HG03039 (cell line): ENCODE measurements around the gene PIP5KL1.

ENCODE experiments used
- ATAC-seq: cut with Tn5 transposase; IDR thresholded peaks from one replicate; pipeline ENCODE4 v1.9.1; 2021; ENCODE audit warnings: mild to moderate bottlenecking, moderate library complexity; ENCODE audit not compliant: unreplicated experiment

Gene PIP5KL1

GRCh38 chr9:127930231-127931091, at the start of gene PIP5KL1:
Gene PIP5KL1 (minus strand): TSS chr9:127930777. CDS start chr9:127930752, 25 bp downstream.
- ATAC-seq, result peak; percentile 68

GRCh38 chr9:127980060-127980705, 49.6 kb upstream of the PIP5KL1 start:
- ATAC-seq, result peak; percentile 36

DNA sequence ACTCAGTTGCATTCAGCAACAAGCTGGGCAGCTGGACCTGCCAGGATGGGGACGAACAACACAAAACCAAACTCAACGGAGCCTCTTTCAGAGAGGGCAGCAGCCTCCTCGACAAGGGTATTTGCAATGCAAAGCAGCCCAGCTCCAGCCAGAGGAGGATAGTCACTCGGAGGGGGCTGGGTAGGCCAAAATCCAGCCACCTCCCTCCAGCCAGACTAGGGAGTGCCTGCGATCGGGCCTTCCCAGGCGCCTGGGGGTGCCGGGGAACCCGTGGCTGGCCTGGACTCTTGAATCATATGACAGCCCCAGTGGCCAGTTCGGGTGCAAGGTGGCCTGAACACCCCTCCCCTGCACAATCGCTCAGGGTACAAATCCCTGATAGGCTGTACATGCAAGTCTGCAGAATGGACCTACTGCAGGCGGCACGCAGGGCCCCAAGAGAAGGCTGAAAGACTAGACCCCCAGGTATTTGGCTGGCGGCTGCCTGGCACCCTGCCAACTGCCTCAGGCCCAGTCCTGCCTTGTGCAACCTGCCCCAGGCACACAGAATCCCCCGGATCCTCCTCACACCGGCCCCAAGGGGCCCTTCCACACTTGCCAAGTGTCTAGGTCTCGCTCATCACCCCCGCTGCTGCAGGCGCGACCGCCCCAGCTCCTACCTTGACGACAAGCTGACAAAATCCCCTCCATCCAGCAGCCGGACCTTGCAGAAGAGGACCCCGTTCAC, 48.9 kb upstream of the PIP5KL1 start:
- ATAC-seq, result no peak

DNA sequence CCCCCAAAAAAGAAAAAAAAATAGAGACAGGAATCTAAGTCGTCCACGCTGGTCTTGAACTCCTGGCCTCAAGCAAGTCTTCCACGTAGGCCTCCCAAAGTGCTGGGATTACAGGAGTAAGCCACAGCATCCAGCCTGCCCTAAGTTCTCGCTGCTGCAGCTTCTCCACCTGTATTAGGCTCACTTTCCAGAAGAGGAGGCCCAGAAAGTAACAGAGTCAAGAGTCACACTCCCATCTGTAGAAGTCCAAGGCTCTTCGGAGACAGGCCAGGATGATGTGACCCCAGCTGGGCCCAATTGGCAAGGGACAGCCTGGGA, 48.4 kb upstream of the PIP5KL1 start:
- ATAC-seq, result no peak

DNA sequence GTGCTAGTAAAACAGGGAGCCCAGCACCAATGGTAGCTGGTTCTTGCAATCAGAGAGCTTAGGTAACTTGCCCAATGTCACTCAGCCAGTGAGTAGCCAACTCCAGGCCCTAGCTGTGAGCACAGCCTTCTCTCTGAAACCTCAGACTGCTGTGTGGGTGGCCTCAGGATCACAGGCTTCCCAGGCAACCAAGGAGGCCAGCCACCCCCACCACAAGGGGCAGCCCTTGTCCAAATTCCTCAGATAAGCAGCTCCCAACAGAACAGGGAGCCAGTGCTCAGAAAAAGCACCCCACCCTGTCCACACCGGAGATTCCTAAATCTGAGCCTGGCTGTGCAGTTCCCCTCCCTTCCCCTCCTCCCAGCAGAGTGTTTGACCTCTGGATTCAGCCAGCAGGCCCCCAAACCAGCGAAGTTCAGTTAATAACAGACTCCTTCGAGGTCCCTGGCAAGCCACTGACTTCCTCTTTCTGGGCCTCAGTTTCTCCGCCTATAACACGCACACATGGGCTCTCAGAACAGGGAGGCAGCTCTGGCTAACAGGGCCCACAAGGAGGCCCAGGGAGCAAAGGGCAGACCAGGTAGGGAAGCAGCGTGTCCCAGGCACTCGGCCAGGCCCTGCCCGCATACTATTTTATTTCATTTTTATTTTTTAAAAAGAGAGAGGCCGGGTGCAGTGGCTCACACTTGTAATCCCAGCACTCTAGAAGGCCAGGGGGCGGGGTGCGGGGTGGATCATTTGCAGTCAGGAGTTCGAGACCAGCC, 47.5 kb upstream of the PIP5KL1 start:
- no peak for ATAC-seq

GRCh38 chr9:127977009-127977883, 46.7 kb upstream of the PIP5KL1 start:
- ATAC-seq, result no peak

DNA sequence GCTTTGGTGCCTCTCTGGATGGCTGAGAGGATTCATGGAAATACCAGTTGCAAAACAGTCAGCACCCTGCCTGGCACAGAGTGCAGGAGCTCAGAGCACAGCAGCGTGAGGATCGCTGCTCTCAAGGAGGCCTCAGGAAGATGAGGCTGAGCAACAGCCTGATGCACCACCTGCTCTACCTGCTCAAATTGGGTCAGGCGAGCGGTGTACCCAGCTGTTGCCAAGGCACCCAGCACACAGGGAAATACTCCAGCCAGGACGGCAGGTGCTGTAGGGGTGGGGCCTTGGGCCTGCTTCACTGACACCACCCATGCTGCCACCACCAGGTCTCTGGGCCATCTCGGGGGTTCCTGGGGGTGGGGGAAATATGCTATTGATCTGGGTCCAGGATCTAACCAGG, 45.9 kb upstream of the PIP5KL1 start:
- no peak for ATAC-seq

- no peak for ATAC-seq
Observed at GRCh38 chr9:127975376-127976315, 45.1 kb upstream of the PIP5KL1 start.

GRCh38 chr9:127974769-127975261, 44.2 kb upstream of the PIP5KL1 start:
- no peak for ATAC-seq

DNA sequence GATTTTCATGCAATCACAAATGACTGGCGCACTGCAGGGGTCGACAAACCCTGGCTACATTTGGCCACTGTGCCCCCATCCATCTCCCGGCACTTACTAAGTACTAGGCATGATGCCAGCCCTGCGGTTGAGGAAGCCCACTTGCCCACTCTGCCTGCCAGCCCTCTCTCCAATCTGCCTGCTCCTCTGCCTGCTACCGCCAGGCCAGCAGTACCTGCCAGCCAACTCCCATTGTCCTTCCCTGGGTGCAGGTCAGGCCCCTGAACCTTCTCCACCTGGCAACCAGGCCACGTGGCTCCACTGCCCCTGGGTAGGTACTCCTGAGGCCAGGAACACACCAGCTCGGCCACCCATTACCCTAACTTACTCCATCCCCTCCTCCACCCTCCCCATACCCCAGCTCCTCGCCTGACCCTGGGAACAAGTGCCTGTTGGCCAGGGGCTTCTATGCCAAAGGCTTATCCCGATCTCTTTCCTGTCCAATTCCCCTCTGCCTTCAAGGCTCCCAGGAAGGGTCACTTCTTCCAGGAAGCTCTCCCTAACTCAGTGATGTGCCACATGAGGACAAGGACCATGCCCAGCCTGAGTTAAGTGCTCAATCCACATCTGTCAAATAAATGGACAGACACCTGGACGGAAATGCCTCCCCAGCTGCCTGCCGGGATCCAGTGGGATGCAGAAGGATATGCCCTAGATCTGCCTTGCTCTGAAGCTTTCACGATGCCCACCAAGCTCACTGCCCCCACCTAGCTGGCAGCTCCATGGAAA, 43.6 kb upstream of the PIP5KL1 start:
- no peak for ATAC-seq

GRCh38 chr9:127973169-127974000, 42.8 kb upstream of the PIP5KL1 start:
- ATAC-seq, result no peak

- no peak for ATAC-seq
Observed at GRCh38 chr9:127972236-127972871, 41.8 kb upstream of the PIP5KL1 start.

GRCh38 chr9:127971357-127972235, 41.0 kb upstream of the PIP5KL1 start:
- no peak for ATAC-seq

DNA sequence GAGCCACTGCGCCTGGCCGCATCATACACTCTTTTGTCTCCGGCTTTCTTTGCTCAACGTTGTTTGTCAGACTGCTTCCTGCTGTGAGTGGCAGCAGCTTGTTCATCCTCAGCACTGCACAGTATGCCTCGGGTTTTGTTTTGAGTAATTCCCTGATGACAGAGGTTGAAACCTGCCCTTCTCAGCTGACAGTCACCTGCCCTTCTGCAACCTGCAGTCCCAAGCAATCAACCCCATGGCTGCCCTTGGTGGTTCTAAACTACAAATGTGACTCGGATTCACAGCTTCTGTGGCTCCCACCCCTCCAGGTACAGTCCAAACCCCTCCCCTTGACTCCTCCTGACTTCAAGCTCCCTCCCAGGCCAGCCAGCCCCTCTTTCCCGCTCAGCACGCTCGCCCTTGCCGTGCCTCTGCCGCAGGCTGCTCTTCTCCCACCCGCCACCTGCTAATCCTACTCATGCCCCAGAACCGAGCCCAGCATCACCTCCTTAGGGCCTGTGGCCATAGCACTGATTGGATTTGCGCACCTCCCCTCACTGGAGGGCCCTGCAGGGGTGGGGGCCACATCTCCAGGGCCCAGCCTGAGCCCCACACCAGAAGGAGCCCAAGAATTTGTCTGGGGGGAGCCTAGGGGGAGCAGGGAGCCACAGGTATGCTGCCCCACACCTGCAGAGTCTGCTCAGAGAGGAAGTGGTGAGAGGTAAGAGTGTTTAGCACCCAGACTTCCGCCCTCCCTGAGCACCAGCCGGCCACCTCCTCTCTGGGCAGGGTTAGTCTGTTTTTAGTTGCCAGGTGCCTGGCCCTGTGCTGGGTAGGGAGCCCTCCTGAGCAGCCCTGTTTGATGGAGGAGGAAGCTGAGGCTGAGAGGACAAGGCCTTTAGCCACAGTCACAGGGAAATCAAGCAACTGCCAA, 40.1 kb upstream of the PIP5KL1 start:
- ATAC-seq, result peak; percentile 57
